GM13977 (cell line): ENCODE results near the gene PTPN5.
"Not testable (repeated sequence)": the region's sequence is repeated elsewhere in the genome, so short reads cannot be mapped to it uniquely, and the experiment has no call there.

Source experiments
- DNase-seq: peaks from one replicate; pipeline ENCODE4 v3.0.0; 2012; ENCODE audit warnings: low spot score
- in situ Hi-C: fragments of 300-500 bp; cut with MboI; formaldehyde crosslinking; loops from one replicate; pipeline ENCODE4 v1.12.0; 2022; ENCODE audit warnings: low sequenced_read_pairs, low pct_unique_long_range_greater_than_20kb, mixed read lengths, inconsistent platforms; ENCODE audit not compliant: unreplicated experiment
- TF ChIP-seq, protein P1 (sequence below): IDR thresholded peaks from 2 replicates; pipeline ENCODE4 v1.5.1; 2012; ENCODE audit warnings: mild to moderate bottlenecking, control low read depth; ENCODE audit not compliant: insufficient read depth; ENCODE audit errors: extremely low read depth, missing control alignments

The PTPN5 gene

DNA sequence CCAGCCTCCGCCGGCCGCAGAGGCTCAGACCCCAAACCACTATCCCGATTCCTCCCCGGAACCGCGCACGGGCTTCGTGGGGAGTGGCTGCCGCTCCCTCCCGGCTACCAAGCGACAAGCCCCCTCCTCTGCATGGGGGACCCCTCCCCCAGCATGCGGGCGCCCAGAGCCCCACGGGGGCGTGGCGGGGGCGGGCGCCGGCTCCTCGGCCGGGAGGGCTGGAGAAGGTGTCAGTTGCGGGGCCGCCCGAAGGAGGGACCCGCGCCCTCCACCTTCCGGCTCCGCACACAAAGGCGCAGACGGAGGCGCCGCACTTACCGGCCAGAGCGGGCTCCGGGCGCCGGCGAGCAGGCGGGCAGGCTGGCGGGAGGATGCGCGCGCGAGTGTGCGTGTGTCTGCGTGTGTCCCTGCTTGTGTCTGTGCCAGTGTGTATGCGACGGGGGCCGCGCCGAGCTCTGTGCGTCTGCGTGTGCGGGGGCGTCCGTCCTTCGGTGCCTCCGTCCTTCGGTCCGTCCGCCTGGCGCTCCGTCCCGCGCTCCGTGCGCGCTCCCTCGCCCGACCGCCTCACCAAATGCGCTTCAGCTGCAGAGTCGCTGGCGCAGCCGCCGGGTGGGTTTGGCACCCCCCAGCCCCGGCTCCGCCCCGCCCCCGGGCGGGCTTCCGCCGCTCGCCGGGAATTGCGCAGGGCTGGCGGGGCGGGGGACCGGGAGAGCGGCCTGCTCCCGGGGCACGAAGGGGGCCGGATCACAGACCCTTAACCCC, at the start of gene PTPN5:
TSS of gene PTPN5 (minus strand) at position 592 of the 762 bp plus-strand sequence. CDS start 19,840 bp downstream, outside the sequence.
- in situ Hi-C loops: no loop called here
- DNase-seq: no peak
- TF ChIP-seq, protein P1, sequence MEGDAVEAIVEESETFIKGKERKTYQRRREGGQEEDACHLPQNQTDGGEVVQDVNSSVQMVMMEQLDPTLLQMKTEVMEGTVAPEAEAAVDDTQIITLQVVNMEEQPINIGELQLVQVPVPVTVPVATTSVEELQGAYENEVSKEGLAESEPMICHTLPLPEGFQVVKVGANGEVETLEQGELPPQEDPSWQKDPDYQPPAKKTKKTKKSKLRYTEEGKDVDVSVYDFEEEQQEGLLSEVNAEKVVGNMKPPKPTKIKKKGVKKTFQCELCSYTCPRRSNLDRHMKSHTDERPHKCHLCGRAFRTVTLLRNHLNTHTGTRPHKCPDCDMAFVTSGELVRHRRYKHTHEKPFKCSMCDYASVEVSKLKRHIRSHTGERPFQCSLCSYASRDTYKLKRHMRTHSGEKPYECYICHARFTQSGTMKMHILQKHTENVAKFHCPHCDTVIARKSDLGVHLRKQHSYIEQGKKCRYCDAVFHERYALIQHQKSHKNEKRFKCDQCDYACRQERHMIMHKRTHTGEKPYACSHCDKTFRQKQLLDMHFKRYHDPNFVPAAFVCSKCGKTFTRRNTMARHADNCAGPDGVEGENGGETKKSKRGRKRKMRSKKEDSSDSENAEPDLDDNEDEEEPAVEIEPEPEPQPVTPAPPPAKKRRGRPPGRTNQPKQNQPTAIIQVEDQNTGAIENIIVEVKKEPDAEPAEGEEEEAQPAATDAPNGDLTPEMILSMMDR: no peak

DNA sequence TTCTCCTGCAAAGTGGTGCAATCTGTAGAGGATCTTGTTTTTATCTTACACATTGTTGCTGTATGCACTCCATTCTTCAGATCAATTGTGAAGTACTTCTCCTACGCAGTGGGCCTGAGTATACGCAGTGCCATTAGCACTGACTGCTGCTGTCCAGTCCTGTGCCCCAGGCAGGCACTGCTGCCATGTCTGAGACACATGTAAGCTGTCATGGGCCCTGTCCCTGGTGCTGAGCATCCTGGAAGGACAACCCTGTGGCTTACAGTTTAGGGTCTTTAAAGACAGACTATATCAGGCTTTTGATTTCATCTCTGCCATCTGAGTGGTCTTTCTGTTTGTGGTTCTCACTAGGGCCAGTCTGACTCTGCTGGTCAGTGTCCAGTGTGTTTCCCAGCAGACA, 44.8 kb upstream of the PTPN5 start:
- DNase-seq: no peak
- TF ChIP-seq, protein P1: no peak
- in situ Hi-C loops: no loop called here

- in situ Hi-C loops: no loop called here
- TF ChIP-seq, protein P1: no peak
- no peak for DNase-seq
These were observed 43.3 kb upstream of the PTPN5 start for GRCh38 chr11:18834754-18835466.

- DNase-seq, in situ Hi-C loops: not testable (repeated sequence)
These were observed 28.6 kb upstream of the PTPN5 start for GRCh38 chr11:18820160-18820559.

GRCh38 chr11:18804199-18804999, 12.8 kb upstream of the PTPN5 start:
- in situ Hi-C loops: no loop called here
- TF ChIP-seq, protein P1: no peak
- DNase-seq: no peak

- in situ Hi-C loops: no loop called here
- TF ChIP-seq, protein P1: peak; percentile 60
- DNase-seq: peak; percentile 56
These were observed 11.0 kb upstream of the PTPN5 start for GRCh38 chr11:18802381-18803257.
